GM12878 (cell line): Measurements from ENCODE around the gene PHKB. TPM values are rescaled to one million over a fixed set of nuclear protein-coding genes. Genes with fewer than 3 reads are reported as not detected.

Source experiments
- ATAC-seq: fragments of 200-7000 bp; cut with Tn5 transposase; 3 replicates; pipeline ENCODE4 v1.9.1; 2020; ENCODE audit warnings: mild to moderate bottlenecking, moderate library complexity
- BruUV-seq: library from RNA; stranded (reverse); fragments of 400-500 nt; replicated peaks from 2 replicates; lab custom pipeline; 2021; lab: Mats Ljungman, UMichigan
- CTCF ChIA-PET: fragments of 300-600 bp; sonication (Branson Sonifier 250); formaldehyde crosslinking; extraction: SDS; loops from one replicate; lab custom pipeline; 2021; ENCODE audit warnings: inconsistent platforms; lab: Yijun Ruan, JAX
- POLR2A ChIA-PET: fragments of 350-600 bp; formaldehyde crosslinking; extraction: SDS; loops from one replicate; lab custom pipeline; 2021; ENCODE audit warnings: inconsistent platforms; lab: Charles Lee
- RAD21 ChIA-PET: fragments of 300-600 bp; sonication (Branson Sonifier 250); formaldehyde crosslinking; loops from one replicate; lab custom pipeline; 2023; ENCODE audit warnings: antibody characterized with exemption; ENCODE audit not compliant: unreplicated experiment; lab: Charles Lee
- SMC1A ChIA-PET: fragments of 300-600 bp; sonication (Branson Sonifier 250); formaldehyde crosslinking; loops from one replicate; lab custom pipeline; 2023; ENCODE audit not compliant: unreplicated experiment, uncharacterized antibody; lab: Charles Lee
- DNase-seq: peaks from one replicate; pipeline ENCODE4 v3.0.0-alpha.2; 2011; ENCODE audit warnings: low read depth, low spot score
- FAIRE-seq: peaks from 3 replicates; lab custom pipeline; 2011; peaks lifted over from hg19 to GRCh38; lab: Jason Lieb, UNC
- H2AFZ ChIP-seq: 2 replicates; pipeline ENCODE4 v1.6.0; 2011; ENCODE audit warnings: low read depth, low read length, control low read depth; ENCODE audit not compliant: control insufficient read depth
- H3K27ac ChIP-seq: 2 replicates; pipeline ENCODE4 v1.5.1; 2011; ENCODE audit warnings: control low read depth; ENCODE audit not compliant: control insufficient read depth, insufficient read depth
- H3K27me3 ChIP-seq, 2 experiments: replicated peaks in 1 of 2; 2 replicates each; pipeline versions ENCODE4 v1.6.0 to v1.6.1; 2011; ENCODE audit warnings: low read length in 1 of 2; ENCODE audit not compliant: control insufficient read depth in 2 of 2, insufficient read depth in 2 of 2
- H3K36me3 ChIP-seq, 2 experiments: 2 replicates each; pipeline ENCODE4 v1.5.1; 2011; ENCODE audit warnings: low read length in 1 of 2; ENCODE audit not compliant: control insufficient read depth in 2 of 2, insufficient read depth in 2 of 2
- H3K4me1 ChIP-seq: 2 replicates; pipeline ENCODE4 v1.6.1; 2011; ENCODE audit warnings: mild to moderate bottlenecking, low read length, moderate library complexity, mixed read lengths; ENCODE audit not compliant: control insufficient read depth, insufficient read depth
- H3K4me2 ChIP-seq: 2 replicates; pipeline ENCODE4 v1.6.0; 2011; ENCODE audit warnings: control low read depth; ENCODE audit not compliant: control insufficient read depth, insufficient read depth
- H3K4me3 ChIP-seq: fragments of 200-600 bp; sonication (generic); 2 replicates; pipeline ENCODE4 v1.5.1; 2016
- H3K79me2 ChIP-seq: 2 replicates; pipeline ENCODE4 v1.6.0; 2011; ENCODE audit warnings: low read length; ENCODE audit not compliant: control insufficient read depth, insufficient read depth
- H3K9ac ChIP-seq: 2 replicates; pipeline ENCODE4 v1.8.0; 2011; ENCODE audit warnings: low read length, control low read depth, mixed read lengths; ENCODE audit not compliant: control insufficient read depth, insufficient read depth
- H3K9me3 ChIP-seq: replicated peaks from 3 replicates; pipeline ENCODE4 v1.5.1; 2011; ENCODE audit warnings: mild to moderate bottlenecking, low read length; ENCODE audit not compliant: control insufficient read depth, insufficient read depth
- H4K20me1 ChIP-seq: 2 replicates; pipeline ENCODE4 v1.6.0; 2011; ENCODE audit not compliant: control insufficient read depth, insufficient read depth
- BCL11A ChIP-seq: IDR thresholded peaks from 2 replicates; pipeline ENCODE4 v1.6.1; 2011; ENCODE audit warnings: low read depth, low read length
- CBFB ChIP-seq: IDR thresholded peaks from 2 replicates; pipeline ENCODE4 v1.6.1; 2016; ENCODE audit warnings: antibody characterized with exemption, low read depth
- EGR1 ChIP-seq, 2 experiments: IDR thresholded peaks; 1 replicate in 1 of 2; 2 replicates in 1 of 2; pipeline ENCODE4 v1.6.1; 2011 to 2012; ENCODE audit warnings: low read depth in 2 of 2, low read length in 2 of 2, borderline replicate concordance in 1 of 2, mild to moderate bottlenecking in 1 of 2, moderate library complexity in 1 of 2
- HDAC6 ChIP-seq: fragments of 200-600 bp; sonication (generic); IDR thresholded peaks from one replicate; pipeline ENCODE4 v1.8.0; 2017; ENCODE audit warnings: antibody characterized with exemption; ENCODE audit not compliant: unreplicated experiment
- SIN3A ChIP-seq: IDR thresholded peaks from 2 replicates; pipeline ENCODE4 v1.6.1; 2012; ENCODE audit warnings: low read depth, low read length, improper control_type of control experiment
- TCF12 ChIP-seq: IDR thresholded peaks from 2 replicates; pipeline ENCODE4 v1.6.1; 2011; ENCODE audit warnings: low read depth, mild to moderate bottlenecking, low read length
- ZNF622 ChIP-seq: fragments of 450-650 bp; IDR thresholded peaks from 2 replicates; pipeline ENCODE4 v1.6.1; 2017; ENCODE audit warnings: mild to moderate bottlenecking, inconsistent platforms
- WGBS: methylation state at CpG from one replicate; pipeline ENCODE4 v1.1.6; 2016; ENCODE audit warnings: low lambda C conversion rate; ENCODE audit not compliant: insufficient replicate concordance, insufficient coverage; ENCODE audit errors: missing lambda C conversion rate; 5-methylcytosine and 5-hydroxymethylcytosine counted together
- in situ Hi-C: fragments of 300-500 bp; cut with MboI; formaldehyde crosslinking; loops from 9 replicates; pipeline ENCODE4 v1.14.3; 2018; ENCODE audit warnings: mixed read lengths
- intact Hi-C: fragments of 100-400 bp; cut with micrococcal nuclease; formaldehyde crosslinking; loops from one replicate; pipeline ENCODE4 v1.14.2; 2022; ENCODE audit not compliant: unreplicated experiment
- polyA plus RNA-seq, 11 experiments: library from polyadenylated mRNA; depleted of rRNA in 4 of 11; unstranded in 6 of 11; stranded (reverse) in 5 of 11; fragments of >200 nt; fragmentation: Nextera tagmentation in 4 of 11; fragmentation: Illumina TruSeq in 1 of 11; extraction: Ambion mirVana in 4 of 11; extraction: Trizol in 1 of 11; gene quantifications; 1 replicate in 1 of 11; 2 replicates in 10 of 11; pipeline versions ENCODE4 v1.2.1 to v1.2.3, GENCODE V29; 2011 to 2016; ENCODE audit warnings: inconsistent platforms in 2 of 11, missing spikeins in 2 of 11, low read depth in 1 of 11
- total RNA-seq, 4 experiments: library from RNA; depleted of rRNA in 3 of 4; stranded (reverse); fragments of >200 nt in 3 of 4; fragmentation: Illumina TruSeq in 1 of 4; extraction: Trizol in 1 of 4; gene quantifications; 2 replicates each; pipeline versions ENCODE4 v1.2.1 to v1.2.3, GENCODE V29; 2013 to 2021
- TF ChIP-seq, protein P1 (sequence below): IDR thresholded peaks from 2 replicates; pipeline ENCODE4 v1.6.1; 2012; ENCODE audit warnings: improper control_type of control experiment, low read depth, low read length; ENCODE audit not compliant: insufficient replicate concordance
- TF ChIP-seq, protein P2 (sequence below): IDR thresholded peaks from 2 replicates; pipeline ENCODE4 v1.6.1; 2012; ENCODE audit warnings: low read depth, low read length, improper control_type of control experiment
- TF ChIP-seq, protein P3 (sequence below): fragments of 450-650 bp; IDR thresholded peaks from 2 replicates; pipeline ENCODE4 v1.6.1; 2017; ENCODE audit warnings: mild to moderate bottlenecking, moderate library complexity
- TF ChIP-seq, protein P4 (sequence below): IDR thresholded peaks from 2 replicates; pipeline ENCODE4 v1.6.1; 2012; ENCODE audit warnings: low read length, inconsistent platforms

The PHKB gene
- total and polyA plus RNA-seq, 10 of the 15 experiments (the other 5 are each of a cell fraction or from before 2014, with no cell fraction given), result 14.2 to 65.6 (median 37.0) TPM

DNA sequence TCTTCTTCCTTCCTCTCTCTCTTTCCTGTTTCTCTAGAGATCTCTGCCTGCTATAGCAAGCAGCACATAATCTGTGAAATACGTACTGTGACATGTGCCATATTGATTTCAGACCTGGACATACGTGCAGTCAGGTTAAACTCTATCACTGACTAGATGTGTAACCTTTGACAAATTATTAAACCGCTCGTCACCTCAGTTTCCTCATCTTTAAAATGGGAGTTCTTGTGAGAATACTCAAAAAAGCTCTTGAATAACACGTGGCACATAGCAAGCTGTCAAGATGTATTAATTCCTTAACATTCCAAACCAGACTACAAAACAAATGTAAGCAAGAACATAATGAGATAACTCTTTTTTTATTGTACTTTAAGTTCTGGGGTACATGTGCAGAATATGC is 170.0 kb downstream of the PHKB start (continued):
- TF ChIP-seq, protein P1, sequence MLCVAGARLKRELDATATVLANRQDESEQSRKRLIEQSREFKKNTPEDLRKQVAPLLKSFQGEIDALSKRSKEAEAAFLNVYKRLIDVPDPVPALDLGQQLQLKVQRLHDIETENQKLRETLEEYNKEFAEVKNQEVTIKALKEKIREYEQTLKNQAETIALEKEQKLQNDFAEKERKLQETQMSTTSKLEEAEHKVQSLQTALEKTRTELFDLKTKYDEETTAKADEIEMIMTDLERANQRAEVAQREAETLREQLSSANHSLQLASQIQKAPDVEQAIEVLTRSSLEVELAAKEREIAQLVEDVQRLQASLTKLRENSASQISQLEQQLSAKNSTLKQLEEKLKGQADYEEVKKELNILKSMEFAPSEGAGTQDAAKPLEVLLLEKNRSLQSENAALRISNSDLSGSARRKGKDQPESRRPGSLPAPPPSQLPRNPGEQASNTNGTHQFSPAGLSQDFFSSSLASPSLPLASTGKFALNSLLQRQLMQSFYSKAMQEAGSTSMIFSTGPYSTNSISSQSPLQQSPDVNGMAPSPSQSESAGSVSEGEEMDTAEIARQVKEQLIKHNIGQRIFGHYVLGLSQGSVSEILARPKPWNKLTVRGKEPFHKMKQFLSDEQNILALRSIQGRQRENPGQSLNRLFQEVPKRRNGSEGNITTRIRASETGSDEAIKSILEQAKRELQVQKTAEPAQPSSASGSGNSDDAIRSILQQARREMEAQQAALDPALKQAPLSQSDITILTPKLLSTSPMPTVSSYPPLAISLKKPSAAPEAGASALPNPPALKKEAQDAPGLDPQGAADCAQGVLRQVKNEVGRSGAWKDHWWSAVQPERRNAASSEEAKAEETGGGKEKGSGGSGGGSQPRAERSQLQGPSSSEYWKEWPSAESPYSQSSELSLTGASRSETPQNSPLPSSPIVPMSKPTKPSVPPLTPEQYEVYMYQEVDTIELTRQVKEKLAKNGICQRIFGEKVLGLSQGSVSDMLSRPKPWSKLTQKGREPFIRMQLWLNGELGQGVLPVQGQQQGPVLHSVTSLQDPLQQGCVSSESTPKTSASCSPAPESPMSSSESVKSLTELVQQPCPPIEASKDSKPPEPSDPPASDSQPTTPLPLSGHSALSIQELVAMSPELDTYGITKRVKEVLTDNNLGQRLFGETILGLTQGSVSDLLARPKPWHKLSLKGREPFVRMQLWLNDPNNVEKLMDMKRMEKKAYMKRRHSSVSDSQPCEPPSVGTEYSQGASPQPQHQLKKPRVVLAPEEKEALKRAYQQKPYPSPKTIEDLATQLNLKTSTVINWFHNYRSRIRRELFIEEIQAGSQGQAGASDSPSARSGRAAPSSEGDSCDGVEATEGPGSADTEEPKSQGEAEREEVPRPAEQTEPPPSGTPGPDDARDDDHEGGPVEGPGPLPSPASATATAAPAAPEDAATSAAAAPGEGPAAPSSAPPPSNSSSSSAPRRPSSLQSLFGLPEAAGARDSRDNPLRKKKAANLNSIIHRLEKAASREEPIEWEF, result no peak
- TF ChIP-seq SIN3A, result no peak
- TF ChIP-seq ZNF622, result no peak
- TF ChIP-seq HDAC6, result no peak
- no peak for TF ChIP-seq CBFB

DNA sequence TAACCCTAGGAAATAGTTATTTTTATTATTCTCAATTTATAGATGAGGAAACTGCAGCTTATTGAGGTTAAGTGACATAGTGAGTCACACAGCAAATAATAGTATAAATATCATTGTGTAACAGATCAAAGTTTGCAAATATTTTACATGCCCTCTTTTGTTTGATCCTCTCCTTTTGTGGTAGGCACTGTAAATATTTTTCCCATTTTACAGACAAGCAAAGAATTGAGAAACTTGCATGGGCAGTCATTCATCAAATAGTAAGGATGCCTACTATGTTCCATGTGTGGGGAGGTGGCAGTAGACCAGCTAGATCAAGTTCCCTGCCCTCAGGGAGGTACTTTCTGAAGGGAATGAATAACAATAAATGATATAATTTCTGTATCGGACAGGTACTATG is 173.0 kb downstream of the PHKB start:
- FAIRE-seq, result no peak
- WGBS, result 100% methylated on average over 1 of the region's 1 CpG
- no peak overlapping the region for H3K4me2 ChIP-seq
- ChIA-PET POLR2A (no interaction called here), RAD21 (no interaction called here), SMC1A (interaction anchor here (2.8 kb wide), 1 partner anchor 11 kb away, joined by 11 read pairs; no protein-coding TSS in a partner anchor), CTCF (no interaction called here)
- peaks cover 6% of the 10 kb centered on the region in 2 experiments; a peak in 3 of 4 replicates for H3K36me3 ChIP-seq
- no peak overlapping the region for H2AFZ ChIP-seq
- H3K9me3 ChIP-seq, result no peaks in the 10 kb centered on the region
- H3K27me3 ChIP-seq, result no peaks in the 10 kb centered on the region
- BruUV-seq, result no TSS peak
- in situ Hi-C loops (no loop called here), intact Hi-C loops (no loop called here)
- H3K27ac ChIP-seq, result no peak overlapping the region
- H4K20me1 ChIP-seq, result no peaks in the 10 kb centered on the region
- no peak overlapping the region for H3K9ac ChIP-seq
- no peak overlapping the region for H3K4me3 ChIP-seq
- H3K4me1 ChIP-seq, result no peaks in the 10 kb centered on the region
- DNase-seq, result no peak
- ATAC-seq, result no peak
- H3K79me2 ChIP-seq, result no peaks in the 10 kb centered on the region
- TF ChIP-seq, protein P2, sequence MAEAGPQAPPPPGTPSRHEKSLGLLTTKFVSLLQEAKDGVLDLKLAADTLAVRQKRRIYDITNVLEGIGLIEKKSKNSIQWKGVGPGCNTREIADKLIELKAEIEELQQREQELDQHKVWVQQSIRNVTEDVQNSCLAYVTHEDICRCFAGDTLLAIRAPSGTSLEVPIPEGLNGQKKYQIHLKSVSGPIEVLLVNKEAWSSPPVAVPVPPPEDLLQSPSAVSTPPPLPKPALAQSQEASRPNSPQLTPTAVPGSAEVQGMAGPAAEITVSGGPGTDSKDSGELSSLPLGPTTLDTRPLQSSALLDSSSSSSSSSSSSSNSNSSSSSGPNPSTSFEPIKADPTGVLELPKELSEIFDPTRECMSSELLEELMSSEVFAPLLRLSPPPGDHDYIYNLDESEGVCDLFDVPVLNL, result no peak
- TF ChIP-seq, protein P3, sequence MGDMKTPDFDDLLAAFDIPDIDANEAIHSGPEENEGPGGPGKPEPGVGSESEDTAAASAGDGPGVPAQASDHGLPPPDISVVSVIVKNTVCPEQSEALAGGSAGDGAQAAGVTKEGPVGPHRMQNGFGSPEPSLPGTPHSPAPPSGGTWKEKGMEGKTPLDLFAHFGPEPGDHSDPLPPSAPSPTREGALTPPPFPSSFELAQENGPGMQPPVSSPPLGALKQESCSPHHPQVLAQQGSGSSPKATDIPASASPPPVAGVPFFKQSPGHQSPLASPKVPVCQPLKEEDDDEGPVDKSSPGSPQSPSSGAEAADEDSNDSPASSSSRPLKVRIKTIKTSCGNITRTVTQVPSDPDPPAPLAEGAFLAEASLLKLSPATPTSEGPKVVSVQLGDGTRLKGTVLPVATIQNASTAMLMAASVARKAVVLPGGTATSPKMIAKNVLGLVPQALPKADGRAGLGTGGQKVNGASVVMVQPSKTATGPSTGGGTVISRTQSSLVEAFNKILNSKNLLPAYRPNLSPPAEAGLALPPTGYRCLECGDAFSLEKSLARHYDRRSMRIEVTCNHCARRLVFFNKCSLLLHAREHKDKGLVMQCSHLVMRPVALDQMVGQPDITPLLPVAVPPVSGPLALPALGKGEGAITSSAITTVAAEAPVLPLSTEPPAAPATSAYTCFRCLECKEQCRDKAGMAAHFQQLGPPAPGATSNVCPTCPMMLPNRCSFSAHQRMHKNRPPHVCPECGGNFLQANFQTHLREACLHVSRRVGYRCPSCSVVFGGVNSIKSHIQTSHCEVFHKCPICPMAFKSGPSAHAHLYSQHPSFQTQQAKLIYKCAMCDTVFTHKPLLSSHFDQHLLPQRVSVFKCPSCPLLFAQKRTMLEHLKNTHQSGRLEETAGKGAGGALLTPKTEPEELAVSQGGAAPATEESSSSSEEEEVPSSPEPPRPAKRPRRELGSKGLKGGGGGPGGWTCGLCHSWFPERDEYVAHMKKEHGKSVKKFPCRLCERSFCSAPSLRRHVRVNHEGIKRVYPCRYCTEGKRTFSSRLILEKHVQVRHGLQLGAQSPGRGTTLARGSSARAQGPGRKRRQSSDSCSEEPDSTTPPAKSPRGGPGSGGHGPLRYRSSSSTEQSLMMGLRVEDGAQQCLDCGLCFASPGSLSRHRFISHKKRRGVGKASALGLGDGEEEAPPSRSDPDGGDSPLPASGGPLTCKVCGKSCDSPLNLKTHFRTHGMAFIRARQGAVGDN, result no peak
- no peak for TF ChIP-seq TCF12
- no peak for TF ChIP-seq BCL11A
- no peak for TF ChIP-seq EGR1 (IDR thresholded peaks at IDR 0.05; ENCODE audit: borderline replicate concordance in 1 of 2, low read depth in 2 of 2, low read length in 2 of 2)
- TF ChIP-seq, protein P4, sequence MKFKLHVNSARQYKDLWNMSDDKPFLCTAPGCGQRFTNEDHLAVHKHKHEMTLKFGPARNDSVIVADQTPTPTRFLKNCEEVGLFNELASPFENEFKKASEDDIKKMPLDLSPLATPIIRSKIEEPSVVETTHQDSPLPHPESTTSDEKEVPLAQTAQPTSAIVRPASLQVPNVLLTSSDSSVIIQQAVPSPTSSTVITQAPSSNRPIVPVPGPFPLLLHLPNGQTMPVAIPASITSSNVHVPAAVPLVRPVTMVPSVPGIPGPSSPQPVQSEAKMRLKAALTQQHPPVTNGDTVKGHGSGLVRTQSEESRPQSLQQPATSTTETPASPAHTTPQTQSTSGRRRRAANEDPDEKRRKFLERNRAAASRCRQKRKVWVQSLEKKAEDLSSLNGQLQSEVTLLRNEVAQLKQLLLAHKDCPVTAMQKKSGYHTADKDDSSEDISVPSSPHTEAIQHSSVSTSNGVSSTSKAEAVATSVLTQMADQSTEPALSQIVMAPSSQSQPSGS, result no peak
